Sigmoid colon (tissue), 4 donors: ENCODE data around the gene KLHL17.

ENCODE experiments used
- EP300 ChIP-seq, 4 donors: sonication (generic); formaldehyde crosslinking; IDR thresholded peaks; one replicate each; pipeline ENCODE4 v1.6.1; 2017; ENCODE audit warnings: antibody characterized with exemption in 4 of 4
- POLR2A ChIP-seq, 2 donors: fragments of 450-650 bp; IDR thresholded peaks; one replicate each; pipeline ENCODE4 v1.6.1; 2016; ENCODE audit warnings: antibody characterized with exemption in 2 of 2, mild to moderate bottlenecking in 2 of 2, moderate library complexity in 2 of 2
- POLR2AphosphoS5 ChIP-seq, 4 donors: sonication (generic); formaldehyde crosslinking; IDR thresholded peaks; one replicate each; pipeline ENCODE4 v1.6.1; 2017; ENCODE audit warnings: antibody characterized with exemption in 4 of 4
- TF ChIP-seq, protein P1 (sequence below), 4 experiments: fragments of 450-650 bp in 3 of 4; fragments of 200-600 bp in 1 of 4; IDR thresholded peaks; one replicate each; pipeline ENCODE4 v1.5.1; 2016 to 2019; ENCODE audit warnings: antibody characterized with exemption in 4 of 4, mild to moderate bottlenecking in 3 of 4, moderate library complexity in 2 of 4

DNA sequence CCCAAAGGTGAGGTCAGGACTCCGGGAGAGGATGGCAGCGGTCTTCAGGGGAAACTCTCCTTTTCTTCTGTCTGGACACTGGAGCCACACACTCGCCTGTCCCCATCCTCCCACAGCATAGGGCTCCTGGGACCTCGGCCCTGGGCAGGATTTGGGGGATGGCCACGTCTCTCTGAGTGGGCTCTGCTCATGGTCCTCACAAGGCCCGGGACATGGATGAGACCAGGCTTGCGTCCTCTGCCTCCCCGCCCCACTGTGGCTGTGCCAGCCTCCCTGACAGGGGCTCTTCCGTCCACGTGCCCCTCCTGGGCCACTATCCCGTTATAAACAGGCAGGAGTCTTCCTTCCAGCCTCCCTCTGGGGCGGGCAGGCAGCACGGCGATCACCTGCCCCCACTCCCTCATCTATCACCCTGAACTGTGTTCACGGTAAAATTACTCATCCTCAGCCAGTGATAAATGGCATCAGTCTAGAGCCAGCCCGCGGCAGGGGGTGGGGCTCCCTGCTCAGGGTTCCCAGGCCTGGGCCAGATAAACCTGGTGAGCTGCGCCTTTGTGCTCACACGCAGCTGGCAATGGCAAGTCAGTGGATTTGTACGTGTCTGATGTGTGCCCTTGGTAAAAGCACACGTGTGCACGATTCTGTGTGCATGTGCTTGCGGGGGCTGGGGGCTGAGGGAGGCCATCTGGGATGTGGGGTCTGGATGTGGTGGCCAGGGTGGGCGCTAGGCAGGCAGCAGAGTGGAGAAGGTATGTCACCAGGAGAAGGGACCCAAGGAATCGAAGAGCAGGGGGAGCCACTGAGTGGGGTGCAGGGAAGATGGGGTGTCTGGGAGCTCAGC, 49.3 kb upstream of the KLHL17 start:
- TF ChIP-seq, protein P1, sequence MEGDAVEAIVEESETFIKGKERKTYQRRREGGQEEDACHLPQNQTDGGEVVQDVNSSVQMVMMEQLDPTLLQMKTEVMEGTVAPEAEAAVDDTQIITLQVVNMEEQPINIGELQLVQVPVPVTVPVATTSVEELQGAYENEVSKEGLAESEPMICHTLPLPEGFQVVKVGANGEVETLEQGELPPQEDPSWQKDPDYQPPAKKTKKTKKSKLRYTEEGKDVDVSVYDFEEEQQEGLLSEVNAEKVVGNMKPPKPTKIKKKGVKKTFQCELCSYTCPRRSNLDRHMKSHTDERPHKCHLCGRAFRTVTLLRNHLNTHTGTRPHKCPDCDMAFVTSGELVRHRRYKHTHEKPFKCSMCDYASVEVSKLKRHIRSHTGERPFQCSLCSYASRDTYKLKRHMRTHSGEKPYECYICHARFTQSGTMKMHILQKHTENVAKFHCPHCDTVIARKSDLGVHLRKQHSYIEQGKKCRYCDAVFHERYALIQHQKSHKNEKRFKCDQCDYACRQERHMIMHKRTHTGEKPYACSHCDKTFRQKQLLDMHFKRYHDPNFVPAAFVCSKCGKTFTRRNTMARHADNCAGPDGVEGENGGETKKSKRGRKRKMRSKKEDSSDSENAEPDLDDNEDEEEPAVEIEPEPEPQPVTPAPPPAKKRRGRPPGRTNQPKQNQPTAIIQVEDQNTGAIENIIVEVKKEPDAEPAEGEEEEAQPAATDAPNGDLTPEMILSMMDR (IDR thresholded peaks at IDR 0.05), result no peak
- TF ChIP-seq POLR2AphosphoS5 (IDR thresholded peaks at IDR 0.05) (peak in 2 of 4 donors; percentile 26), POLR2A (IDR thresholded peaks at IDR 0.05) (no peak), EP300 (IDR thresholded peaks at IDR 0.05) (no peak)
